BLaER1 treated with 17β-estradiol and CSF1 and Interleukin-3, amounts not matched to agents 10 nM and 100 nM (cell line): ENCODE measurements around the gene ZFP1.

Experiments
- H3K27ac ChIP-seq, 11 experiments: shearing (Covaris generic); formaldehyde crosslinking; 2 replicates each; pipeline ENCODE4 v1.8.1; 2022
- H3K27me3 ChIP-seq, 11 experiments: shearing (Covaris generic); formaldehyde crosslinking; 2 replicates each; pipeline ENCODE4 v1.8.1; 2022
- H3K36me3 ChIP-seq, 11 experiments: shearing (Covaris generic); formaldehyde crosslinking; 2 replicates each; pipeline ENCODE4 v1.8.1; 2022
- H3K4me1 ChIP-seq, 10 experiments: shearing (Covaris generic); formaldehyde crosslinking; 2 replicates each; pipeline ENCODE4 v1.8.1; 2022
- H3K4me2 ChIP-seq, 11 experiments: shearing (Covaris generic); formaldehyde crosslinking; 2 replicates each; pipeline ENCODE4 v1.8.1; 2022
- H3K4me3 ChIP-seq, 10 experiments: shearing (Covaris generic); formaldehyde crosslinking; 2 replicates each; pipeline ENCODE4 v1.8.1; 2022
- H3K9ac ChIP-seq, 11 experiments: shearing (Covaris generic); formaldehyde crosslinking; 2 replicates each; pipeline ENCODE4 v1.8.1; 2022
- H3K9me3 ChIP-seq, 11 experiments: shearing (Covaris generic); formaldehyde crosslinking; replicated peaks in 1 of 11; 2 replicates each; pipeline ENCODE4 v1.8.1; 2022
- H4K20me1 ChIP-seq, 11 experiments: shearing (Covaris generic); formaldehyde crosslinking; 2 replicates each; pipeline ENCODE4 v1.8.1; 2022
- Cebpa-rat ChIP-seq, 11 experiments: shearing (Covaris generic); IDR thresholded peaks; 2 replicates each; pipeline ENCODE4 v1.8.1; 2022

Gene ZFP1

GRCh38 chr16:75218256-75219076, 70.1 kb downstream of the ZFP1 start, which contains the start of gene CTRB1:
TSS of gene CTRB1 (plus strand) at chr16:75218988. CDS start at chr16:75219008, 20 bp downstream.
- Histone ChIP-seq H3K27ac (no peak within 1 kb of the TSS), H3K27me3 (peaks cover 0 to 45% (median 0%) of the 10 kb centered on the region in 11 experiments; a peak in 4 of 22 replicates), H3K9ac (0 out of 22 replicates have a peak within 1 kb of the TSS, but pooled peaks of 2 of the 11 experiments have one; percentile 7 to 20), H3K36me3 (no peaks in the 10 kb centered on the region), H3K9me3 (no peaks in the 10 kb centered on the region), H3K4me3 (no peak within 1 kb of the TSS), H3K4me1 (peaks cover 0 to 19% (median 13%) of the 10 kb centered on the region in 10 experiments; a peak in 14 of 20 replicates), H4K20me1 (peaks cover 0 to 15% (median 0%) of the 10 kb centered on the region in 11 experiments; a peak in 2 of 22 replicates), H3K4me2 (peak within 1 kb of the TSS in 10 of 11 experiments; percentile 6 to 58 (median 47); a peak in 17 of 22 replicates)
- TF ChIP-seq Cebpa-rat (IDR thresholded peaks at IDR 0.05), result no peak

- Histone ChIP-seq H3K4me3 (no peak overlapping the region), H3K27me3 (peaks cover 0 to 40% (median 0%) of the 10 kb centered on the region in 11 experiments; a peak in 4 of 22 replicates), H4K20me1 (peaks cover 0 to 17% (median 0%) of the 10 kb centered on the region in 11 experiments; a peak in 3 of 22 replicates), H3K9me3 (no peaks in the 10 kb centered on the region), H3K9ac (no peak overlapping the region), H3K4me1 (peaks cover 0 to 19% (median 13%) of the 10 kb centered on the region in 10 experiments; a peak in 14 of 20 replicates), H3K4me2 (peak overlapping the region in 9 of 11 experiments; percentile 20 to 58 (median 51); a peak in 17 of 22 replicates), H3K36me3 (no peaks in the 10 kb centered on the region), H3K27ac (no peak overlapping the region)
- no peak for TF ChIP-seq Cebpa-rat (IDR thresholded peaks at IDR 0.05)
Observed at GRCh38 chr16:75219088-75219487, 70.8 kb downstream of the ZFP1 start.

- H3K4me3 ChIP-seq, result no peak overlapping the region
- H3K9me3 ChIP-seq, result no peaks in the 10 kb centered on the region
- no peaks in the 10 kb centered on the region for H3K36me3 ChIP-seq
- no peak for TF ChIP-seq Cebpa-rat (IDR thresholded peaks at IDR 0.05)
- H3K27me3 ChIP-seq, result peaks cover 0 to 43% (median 0%) of the 10 kb centered on the region in 11 experiments; a peak in 4 of 22 replicates
- H3K9ac ChIP-seq, result 0 out of 22 replicates have a peak overlapping the region, but pooled peaks of 2 of the 11 experiments have one; percentile 7 to 20
- H3K27ac ChIP-seq, result no peak overlapping the region
- H3K4me1 ChIP-seq, result peaks cover 0 to 19% (median 13%) of the 10 kb centered on the region in 10 experiments; a peak in 14 of 20 replicates
- peak overlapping the region in 10 of 11 experiments; percentile 6 to 58 (median 47); a peak in 16 of 22 replicates for H3K4me2 ChIP-seq
- peaks cover 0 to 24% (median 0%) of the 10 kb centered on the region in 11 experiments; a peak in 4 of 22 replicates for H4K20me1 ChIP-seq
Observed at GRCh38 chr16:75219838-75220237, 71.5 kb downstream of the ZFP1 start.
